K562 (cell line): Measurements from ENCODE around the gene UBR4. TPM values are rescaled to one million over a fixed set of nuclear protein-coding genes. Genes with fewer than 3 reads are reported as not detected.
A peak's percentile ranks its signal among the peaks of the same experiment; 100 is the strongest.

Source experiments
- CC2D1A ChIP-seq: fragments of 450-650 bp; IDR thresholded peaks from 2 replicates; pipeline ENCODE4 v1.6.1; 2017; ENCODE audit warnings: mild to moderate bottlenecking
- KLF16 ChIP-seq: IDR thresholded peaks from 2 replicates; pipeline ENCODE4 v1.6.1; 2016; ENCODE audit warnings: antibody characterized with exemption
- NFE2L1 ChIP-seq: fragments of 450-650 bp; IDR thresholded peaks from 2 replicates; pipeline ENCODE4 v1.6.1; 2016; ENCODE audit warnings: missing genetic modification characterization, low read depth, mild to moderate bottlenecking, missing compliant biosample characterization, moderate library complexity, borderline replicate concordance
- PRPF4 ChIP-seq: fragments of 200-400 bp; formaldehyde crosslinking; IDR thresholded peaks from one replicate; pipeline ENCODE4 v1.6.1; 2017; ENCODE audit warnings: low read length, low read depth, mild to moderate bottlenecking; ENCODE audit not compliant: insufficient read depth, poor library complexity, severe bottlenecking
- SREBF2 ChIP-seq: sonication (generic); formaldehyde crosslinking; IDR thresholded peaks from 2 replicates; pipeline ENCODE4 v1.4.0; 2020; ENCODE audit warnings: mild to moderate bottlenecking, missing genetic modification reagents
- TAF7 ChIP-seq: fragments of 450-650 bp; IDR thresholded peaks from 2 replicates; pipeline ENCODE4 v1.6.1; 2016; ENCODE audit warnings: missing genetic modification characterization, missing compliant biosample characterization
- TBP ChIP-seq: optimal IDR thresholded peaks from 2 replicates; pipeline ENCODE3; 2011; ENCODE audit warnings: low read depth, low read length, improper control_type of control experiment
- ZNF224 ChIP-seq: sonication (generic); formaldehyde crosslinking; IDR thresholded peaks from 2 replicates; pipeline ENCODE4 v1.8.0; 2022; ENCODE audit warnings: mild to moderate bottlenecking, missing genetic modification reagents
- polyA plus RNA-seq, 8 experiments: library from polyadenylated mRNA; depleted of rRNA in 4 of 8; stranded (reverse) in 5 of 8; unstranded in 3 of 8; fragments of >200 nt; fragmentation: Nextera tagmentation in 2 of 8; fragmentation: Illumina TruSeq in 1 of 8; extraction: Ambion mirVana in 2 of 8; extraction: Trizol in 1 of 8; gene quantifications; 2 replicates each; pipeline versions ENCODE4 v1.2.1 to v1.2.3, GENCODE V29; 2011 to 2014; ENCODE audit warnings: inconsistent platforms in 1 of 8, missing spikeins in 1 of 8
- total RNA-seq, 7 experiments: library from RNA; depleted of rRNA in 6 of 7; stranded (reverse); fragments of >200 nt in 6 of 7; fragmentation: Illumina TruSeq in 2 of 7; extraction: Trizol in 2 of 7; gene quantifications; 2 replicates each; pipeline versions ENCODE4 v1.2.1 to v1.2.3, GENCODE V29; 2011 to 2021; ENCODE audit warnings: low replicate concordance in 1 of 7
- TF ChIP-seq, protein P1 (sequence below): fragments of 200-600 bp; sonication (generic); IDR thresholded peaks from one replicate; pipeline ENCODE4 v1.6.1; 2012; ENCODE audit warnings: mild to moderate bottlenecking, low read depth, low read length, inconsistent platforms
- TF ChIP-seq, protein P2 (sequence below): conservative IDR thresholded peaks from 2 replicates; pipeline ENCODE4 v1.6.1; 2011; ENCODE audit warnings: low read depth, mild to moderate bottlenecking, low read length; ENCODE audit not compliant: control insufficient read depth
- TF ChIP-seq, protein P3 (sequence below): fragments of 250-450 bp; sonication (Bioruptor Pico); IDR thresholded peaks from 2 replicates; pipeline ENCODE4 v1.4.0; 2020; ENCODE audit warnings: borderline replicate concordance

The UBR4 gene
- total and polyA plus RNA-seq, 9 of the 15 experiments (the other 6 are each of a cell fraction or from before 2014, with no cell fraction given): 55.4 to 277 (median 123) TPM

DNA sequence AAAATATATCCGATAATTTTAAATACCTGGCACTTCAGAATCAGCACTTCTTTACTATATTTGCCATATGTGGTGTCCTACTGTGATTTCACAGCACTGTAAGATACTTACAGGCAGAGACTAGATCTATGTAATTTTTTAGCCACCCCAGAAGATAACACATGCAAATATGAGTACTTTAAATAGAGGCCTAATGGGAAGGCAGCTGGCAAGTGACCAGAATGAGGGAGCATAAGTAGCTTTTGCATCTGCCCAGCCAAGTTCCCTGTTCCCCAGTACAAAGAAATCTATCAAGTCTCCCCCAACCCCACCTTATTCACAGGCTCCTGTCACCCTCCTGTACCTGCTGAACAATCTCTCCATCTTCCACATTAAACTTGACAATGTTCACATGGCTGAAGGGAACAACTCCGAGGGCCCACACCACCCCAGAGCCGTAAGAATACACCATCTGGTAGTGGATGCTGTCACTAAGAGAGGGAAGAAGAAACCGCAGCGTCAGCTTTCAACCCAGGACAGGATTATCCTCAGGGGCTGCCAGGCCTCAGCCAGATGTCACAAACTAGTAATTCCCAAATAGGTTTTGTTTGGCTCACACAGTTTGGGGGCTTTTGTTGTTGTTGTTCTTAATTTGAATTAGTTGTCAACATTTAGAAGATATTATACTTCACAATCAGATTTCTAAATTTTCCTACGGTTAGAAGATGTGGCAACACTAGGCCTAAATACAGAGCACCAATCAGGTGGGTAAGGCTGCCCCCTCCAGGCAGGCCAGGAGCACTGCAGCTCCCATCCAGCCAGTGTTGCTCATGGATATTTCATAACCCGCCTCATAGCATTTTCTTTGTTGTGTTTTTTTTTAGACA, 30.8 kb upstream of the UBR4 start (continued):
- TF ChIP-seq, protein P1, sequence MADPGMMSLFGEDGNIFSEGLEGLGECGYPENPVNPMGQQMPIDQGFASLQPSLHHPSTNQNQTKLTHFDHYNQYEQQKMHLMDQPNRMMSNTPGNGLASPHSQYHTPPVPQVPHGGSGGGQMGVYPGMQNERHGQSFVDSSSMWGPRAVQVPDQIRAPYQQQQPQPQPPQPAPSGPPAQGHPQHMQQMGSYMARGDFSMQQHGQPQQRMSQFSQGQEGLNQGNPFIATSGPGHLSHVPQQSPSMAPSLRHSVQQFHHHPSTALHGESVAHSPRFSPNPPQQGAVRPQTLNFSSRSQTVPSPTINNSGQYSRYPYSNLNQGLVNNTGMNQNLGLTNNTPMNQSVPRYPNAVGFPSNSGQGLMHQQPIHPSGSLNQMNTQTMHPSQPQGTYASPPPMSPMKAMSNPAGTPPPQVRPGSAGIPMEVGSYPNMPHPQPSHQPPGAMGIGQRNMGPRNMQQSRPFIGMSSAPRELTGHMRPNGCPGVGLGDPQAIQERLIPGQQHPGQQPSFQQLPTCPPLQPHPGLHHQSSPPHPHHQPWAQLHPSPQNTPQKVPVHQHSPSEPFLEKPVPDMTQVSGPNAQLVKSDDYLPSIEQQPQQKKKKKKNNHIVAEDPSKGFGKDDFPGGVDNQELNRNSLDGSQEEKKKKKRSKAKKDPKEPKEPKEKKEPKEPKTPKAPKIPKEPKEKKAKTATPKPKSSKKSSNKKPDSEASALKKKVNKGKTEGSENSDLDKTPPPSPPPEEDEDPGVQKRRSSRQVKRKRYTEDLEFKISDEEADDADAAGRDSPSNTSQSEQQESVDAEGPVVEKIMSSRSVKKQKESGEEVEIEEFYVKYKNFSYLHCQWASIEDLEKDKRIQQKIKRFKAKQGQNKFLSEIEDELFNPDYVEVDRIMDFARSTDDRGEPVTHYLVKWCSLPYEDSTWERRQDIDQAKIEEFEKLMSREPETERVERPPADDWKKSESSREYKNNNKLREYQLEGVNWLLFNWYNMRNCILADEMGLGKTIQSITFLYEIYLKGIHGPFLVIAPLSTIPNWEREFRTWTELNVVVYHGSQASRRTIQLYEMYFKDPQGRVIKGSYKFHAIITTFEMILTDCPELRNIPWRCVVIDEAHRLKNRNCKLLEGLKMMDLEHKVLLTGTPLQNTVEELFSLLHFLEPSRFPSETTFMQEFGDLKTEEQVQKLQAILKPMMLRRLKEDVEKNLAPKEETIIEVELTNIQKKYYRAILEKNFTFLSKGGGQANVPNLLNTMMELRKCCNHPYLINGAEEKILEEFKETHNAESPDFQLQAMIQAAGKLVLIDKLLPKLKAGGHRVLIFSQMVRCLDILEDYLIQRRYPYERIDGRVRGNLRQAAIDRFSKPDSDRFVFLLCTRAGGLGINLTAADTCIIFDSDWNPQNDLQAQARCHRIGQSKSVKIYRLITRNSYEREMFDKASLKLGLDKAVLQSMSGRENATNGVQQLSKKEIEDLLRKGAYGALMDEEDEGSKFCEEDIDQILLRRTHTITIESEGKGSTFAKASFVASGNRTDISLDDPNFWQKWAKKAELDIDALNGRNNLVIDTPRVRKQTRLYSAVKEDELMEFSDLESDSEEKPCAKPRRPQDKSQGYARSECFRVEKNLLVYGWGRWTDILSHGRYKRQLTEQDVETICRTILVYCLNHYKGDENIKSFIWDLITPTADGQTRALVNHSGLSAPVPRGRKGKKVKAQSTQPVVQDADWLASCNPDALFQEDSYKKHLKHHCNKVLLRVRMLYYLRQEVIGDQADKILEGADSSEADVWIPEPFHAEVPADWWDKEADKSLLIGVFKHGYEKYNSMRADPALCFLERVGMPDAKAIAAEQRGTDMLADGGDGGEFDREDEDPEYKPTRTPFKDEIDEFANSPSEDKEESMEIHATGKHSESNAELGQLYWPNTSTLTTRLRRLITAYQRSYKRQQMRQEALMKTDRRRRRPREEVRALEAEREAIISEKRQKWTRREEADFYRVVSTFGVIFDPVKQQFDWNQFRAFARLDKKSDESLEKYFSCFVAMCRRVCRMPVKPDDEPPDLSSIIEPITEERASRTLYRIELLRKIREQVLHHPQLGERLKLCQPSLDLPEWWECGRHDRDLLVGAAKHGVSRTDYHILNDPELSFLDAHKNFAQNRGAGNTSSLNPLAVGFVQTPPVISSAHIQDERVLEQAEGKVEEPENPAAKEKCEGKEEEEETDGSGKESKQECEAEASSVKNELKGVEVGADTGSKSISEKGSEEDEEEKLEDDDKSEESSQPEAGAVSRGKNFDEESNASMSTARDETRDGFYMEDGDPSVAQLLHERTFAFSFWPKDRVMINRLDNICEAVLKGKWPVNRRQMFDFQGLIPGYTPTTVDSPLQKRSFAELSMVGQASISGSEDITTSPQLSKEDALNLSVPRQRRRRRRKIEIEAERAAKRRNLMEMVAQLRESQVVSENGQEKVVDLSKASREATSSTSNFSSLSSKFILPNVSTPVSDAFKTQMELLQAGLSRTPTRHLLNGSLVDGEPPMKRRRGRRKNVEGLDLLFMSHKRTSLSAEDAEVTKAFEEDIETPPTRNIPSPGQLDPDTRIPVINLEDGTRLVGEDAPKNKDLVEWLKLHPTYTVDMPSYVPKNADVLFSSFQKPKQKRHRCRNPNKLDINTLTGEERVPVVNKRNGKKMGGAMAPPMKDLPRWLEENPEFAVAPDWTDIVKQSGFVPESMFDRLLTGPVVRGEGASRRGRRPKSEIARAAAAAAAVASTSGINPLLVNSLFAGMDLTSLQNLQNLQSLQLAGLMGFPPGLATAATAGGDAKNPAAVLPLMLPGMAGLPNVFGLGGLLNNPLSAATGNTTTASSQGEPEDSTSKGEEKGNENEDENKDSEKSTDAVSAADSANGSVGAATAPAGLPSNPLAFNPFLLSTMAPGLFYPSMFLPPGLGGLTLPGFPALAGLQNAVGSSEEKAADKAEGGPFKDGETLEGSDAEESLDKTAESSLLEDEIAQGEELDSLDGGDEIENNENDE: no peak
- TF ChIP-seq ZNF224 (CRISPR knock-in tag) (no peak), KLF16 (peak; percentile 38; the same call in 1 of the 2 replicates), SREBF2 (CRISPR knock-in tag) (no peak), CC2D1A (no peak), TAF7 (no peak), NFE2L1 (tag) (no peak), PRPF4 (no peak), TBP (no peak)
- TF ChIP-seq, protein P2, sequence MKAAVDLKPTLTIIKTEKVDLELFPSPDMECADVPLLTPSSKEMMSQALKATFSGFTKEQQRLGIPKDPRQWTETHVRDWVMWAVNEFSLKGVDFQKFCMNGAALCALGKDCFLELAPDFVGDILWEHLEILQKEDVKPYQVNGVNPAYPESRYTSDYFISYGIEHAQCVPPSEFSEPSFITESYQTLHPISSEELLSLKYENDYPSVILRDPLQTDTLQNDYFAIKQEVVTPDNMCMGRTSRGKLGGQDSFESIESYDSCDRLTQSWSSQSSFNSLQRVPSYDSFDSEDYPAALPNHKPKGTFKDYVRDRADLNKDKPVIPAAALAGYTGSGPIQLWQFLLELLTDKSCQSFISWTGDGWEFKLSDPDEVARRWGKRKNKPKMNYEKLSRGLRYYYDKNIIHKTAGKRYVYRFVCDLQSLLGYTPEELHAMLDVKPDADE: no peak
- TF ChIP-seq, protein P3, sequence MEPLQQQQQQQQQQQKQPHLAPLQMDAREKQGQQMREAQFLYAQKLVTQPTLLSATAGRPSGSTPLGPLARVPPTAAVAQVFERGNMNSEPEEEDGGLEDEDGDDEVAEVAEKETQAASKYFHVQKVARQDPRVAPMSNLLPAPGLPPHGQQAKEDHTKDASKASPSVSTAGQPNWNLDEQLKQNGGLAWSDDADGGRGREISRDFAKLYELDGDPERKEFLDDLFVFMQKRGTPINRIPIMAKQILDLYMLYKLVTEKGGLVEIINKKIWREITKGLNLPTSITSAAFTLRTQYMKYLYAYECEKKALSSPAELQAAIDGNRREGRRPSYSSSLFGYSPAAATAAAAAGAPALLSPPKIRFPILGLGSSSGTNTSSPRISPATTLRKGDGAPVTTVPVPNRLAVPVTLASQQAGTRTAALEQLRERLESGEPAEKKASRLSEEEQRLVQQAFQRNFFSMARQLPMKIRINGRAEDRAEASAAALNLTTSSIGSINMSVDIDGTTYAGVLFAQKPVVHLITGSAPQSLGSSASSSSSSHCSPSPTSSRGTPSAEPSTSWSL (CRISPR knock-in tag): no peak
